ENCODE data around the gene RGS19.

DNA sequence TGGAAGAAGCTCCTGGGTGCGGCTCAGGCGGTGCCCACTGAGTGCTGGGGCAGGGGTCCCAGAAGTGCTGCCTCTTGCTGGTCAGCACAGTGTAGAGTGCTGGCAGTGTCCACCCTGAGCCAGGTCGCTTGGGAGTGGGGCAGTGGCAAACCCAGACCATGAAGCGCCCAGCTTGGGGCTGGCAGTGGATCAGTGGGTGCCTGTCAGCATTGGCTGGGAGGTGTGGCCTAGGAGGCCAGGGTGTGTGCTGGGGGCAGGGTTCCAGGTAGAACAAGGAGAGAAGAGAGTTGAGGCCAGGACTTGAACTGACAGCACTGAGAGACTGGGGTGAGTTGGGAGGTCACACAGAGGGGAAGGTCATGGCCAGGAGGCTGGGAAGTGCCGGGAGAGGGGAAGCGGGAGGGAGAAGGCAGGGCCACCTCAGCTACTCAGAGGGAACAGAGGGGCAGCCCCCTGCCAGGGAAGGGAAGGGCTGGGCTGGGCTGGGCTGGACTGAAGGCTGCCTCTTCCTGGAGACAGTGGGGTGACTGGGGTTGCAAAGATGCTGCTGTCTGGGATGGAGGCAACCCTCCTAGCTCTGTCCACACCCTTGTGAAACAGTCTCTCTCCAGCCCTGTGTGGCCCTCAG, 12.2 kb downstream of the RGS19 start:
- TF ChIP-seq, protein P1, sequence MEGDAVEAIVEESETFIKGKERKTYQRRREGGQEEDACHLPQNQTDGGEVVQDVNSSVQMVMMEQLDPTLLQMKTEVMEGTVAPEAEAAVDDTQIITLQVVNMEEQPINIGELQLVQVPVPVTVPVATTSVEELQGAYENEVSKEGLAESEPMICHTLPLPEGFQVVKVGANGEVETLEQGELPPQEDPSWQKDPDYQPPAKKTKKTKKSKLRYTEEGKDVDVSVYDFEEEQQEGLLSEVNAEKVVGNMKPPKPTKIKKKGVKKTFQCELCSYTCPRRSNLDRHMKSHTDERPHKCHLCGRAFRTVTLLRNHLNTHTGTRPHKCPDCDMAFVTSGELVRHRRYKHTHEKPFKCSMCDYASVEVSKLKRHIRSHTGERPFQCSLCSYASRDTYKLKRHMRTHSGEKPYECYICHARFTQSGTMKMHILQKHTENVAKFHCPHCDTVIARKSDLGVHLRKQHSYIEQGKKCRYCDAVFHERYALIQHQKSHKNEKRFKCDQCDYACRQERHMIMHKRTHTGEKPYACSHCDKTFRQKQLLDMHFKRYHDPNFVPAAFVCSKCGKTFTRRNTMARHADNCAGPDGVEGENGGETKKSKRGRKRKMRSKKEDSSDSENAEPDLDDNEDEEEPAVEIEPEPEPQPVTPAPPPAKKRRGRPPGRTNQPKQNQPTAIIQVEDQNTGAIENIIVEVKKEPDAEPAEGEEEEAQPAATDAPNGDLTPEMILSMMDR (IDR thresholded peaks at IDR 0.05), result no peak
- no peak for TF ChIP-seq ZFX (IDR thresholded peaks at IDR 0.05; ENCODE audit: borderline replicate concordance)
